ENCODE measurements around the gene ETDB. TPM values are rescaled to one million over a fixed set of nuclear protein-coding genes. Genes with fewer than 3 reads are reported as not detected.
"Not testable (repeated sequence)": the region's sequence is repeated elsewhere in the genome, so short reads cannot be mapped to it uniquely, and the experiment has no call there.

Gene ETDB
- total RNA-seq, 1 donor from 2014 or later: not detected

DNA sequence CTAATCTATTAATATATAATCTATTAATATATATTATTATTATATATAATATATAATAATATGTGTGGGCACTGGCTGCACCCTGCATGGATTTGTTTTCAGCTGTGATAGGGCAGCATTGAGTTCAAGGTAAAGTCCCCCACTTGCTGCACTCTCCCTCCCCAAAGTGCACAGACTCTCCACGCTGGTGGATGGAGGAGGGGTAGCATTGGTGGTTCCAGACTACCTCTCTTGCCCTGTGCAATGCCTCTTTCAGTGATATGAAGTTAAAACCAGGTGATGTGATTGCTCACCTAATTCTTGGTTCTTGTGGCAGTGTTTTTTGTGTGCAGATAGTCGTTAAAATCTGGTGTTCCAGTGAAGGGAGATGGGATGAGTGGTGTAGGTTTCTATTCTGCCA lies 4.3 kb downstream of the ETDB start:
- not testable (repeated sequence) for H4K20me1 ChIP-seq (ENCODE audit: insufficient read depth, low read length); H3K27me3 Mint-ChIP-seq (ENCODE audit: low read depth, unreplicated experiment); H3K4me2 ChIP-seq (ENCODE audit: low read length); H3K4me3 Mint-ChIP-seq (ENCODE audit: unreplicated experiment); H3K27ac Mint-ChIP-seq (ENCODE audit: unreplicated experiment); H3K79me2 ChIP-seq (ENCODE audit: insufficient read depth, low read length); DNase-seq (ENCODE audit: low read depth); H3K4me1 ChIP-seq (ENCODE audit: insufficient read depth, low read length); H3K36me3 ChIP-seq (ENCODE audit: insufficient read depth, low read length); H2AFZ ChIP-seq (ENCODE audit: low read depth, low read length); H3K4me1 Mint-ChIP-seq (ENCODE audit: low read depth, unreplicated experiment); H3K36me3 Mint-ChIP-seq (ENCODE audit: low read depth, unreplicated experiment); H3K9me3 ChIP-seq (ENCODE audit: insufficient read depth, low read depth, low read length); H3K27me3 ChIP-seq (ENCODE audit: insufficient read depth, low read length); H3K9me3 Mint-ChIP-seq (ENCODE audit: unreplicated experiment); H3K4me3 ChIP-seq (ENCODE audit: insufficient read depth, low read depth, low read length); H3K27ac ChIP-seq (ENCODE audit: low read depth, low read length); H3K9ac ChIP-seq (ENCODE audit: low read length)
- FAIRE-seq: peak; percentile 98

DNA sequence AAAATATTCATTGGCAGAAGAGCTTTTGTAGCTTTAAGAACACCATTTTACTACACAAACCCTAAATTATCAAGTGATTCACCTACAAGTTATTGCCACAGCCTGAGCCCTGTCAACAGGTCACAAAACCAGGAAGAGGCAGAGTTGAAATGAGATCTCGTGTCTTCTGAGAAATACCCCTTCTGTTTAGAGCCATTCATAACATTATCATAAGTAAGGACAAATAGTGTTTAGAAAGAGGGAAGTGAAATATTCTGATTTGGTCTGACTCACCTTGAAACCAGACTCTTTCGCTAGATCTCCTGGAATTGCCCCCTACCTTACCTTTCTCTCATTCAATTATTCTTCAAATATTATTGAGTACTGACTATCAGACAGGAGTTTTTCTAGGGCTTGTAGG lies 5.9 kb downstream of the ETDB start:
- H3K27me3 Mint-ChIP-seq (ENCODE audit: low read depth, unreplicated experiment): no peaks in the 10 kb centered on the region
- H3K4me3 Mint-ChIP-seq (ENCODE audit: unreplicated experiment): no peak overlapping the region
- H3K36me3 ChIP-seq (ENCODE audit: insufficient read depth, low read length): no peaks in the 10 kb centered on the region
- H3K4me1 Mint-ChIP-seq (ENCODE audit: low read depth, unreplicated experiment): no peaks in the 10 kb centered on the region
- no peak overlapping the region for H3K27ac ChIP-seq (ENCODE audit: low read depth, low read length)
- H3K9ac ChIP-seq (ENCODE audit: low read length): no peak overlapping the region
- H3K9me3 ChIP-seq (ENCODE audit: insufficient read depth, low read depth, low read length): no peaks in the 10 kb centered on the region
- H3K4me3 ChIP-seq (ENCODE audit: insufficient read depth, low read depth, low read length): no peak overlapping the region
- H3K4me1 ChIP-seq (ENCODE audit: insufficient read depth, low read length): no peaks in the 10 kb centered on the region
- no peaks in the 10 kb centered on the region for H3K36me3 Mint-ChIP-seq (ENCODE audit: low read depth, unreplicated experiment)
- no peak for TF ChIP-seq EZH2 (IDR thresholded peaks at IDR 0.05; ENCODE audit: insufficient read depth, low read length)
- TF ChIP-seq, protein P1, sequence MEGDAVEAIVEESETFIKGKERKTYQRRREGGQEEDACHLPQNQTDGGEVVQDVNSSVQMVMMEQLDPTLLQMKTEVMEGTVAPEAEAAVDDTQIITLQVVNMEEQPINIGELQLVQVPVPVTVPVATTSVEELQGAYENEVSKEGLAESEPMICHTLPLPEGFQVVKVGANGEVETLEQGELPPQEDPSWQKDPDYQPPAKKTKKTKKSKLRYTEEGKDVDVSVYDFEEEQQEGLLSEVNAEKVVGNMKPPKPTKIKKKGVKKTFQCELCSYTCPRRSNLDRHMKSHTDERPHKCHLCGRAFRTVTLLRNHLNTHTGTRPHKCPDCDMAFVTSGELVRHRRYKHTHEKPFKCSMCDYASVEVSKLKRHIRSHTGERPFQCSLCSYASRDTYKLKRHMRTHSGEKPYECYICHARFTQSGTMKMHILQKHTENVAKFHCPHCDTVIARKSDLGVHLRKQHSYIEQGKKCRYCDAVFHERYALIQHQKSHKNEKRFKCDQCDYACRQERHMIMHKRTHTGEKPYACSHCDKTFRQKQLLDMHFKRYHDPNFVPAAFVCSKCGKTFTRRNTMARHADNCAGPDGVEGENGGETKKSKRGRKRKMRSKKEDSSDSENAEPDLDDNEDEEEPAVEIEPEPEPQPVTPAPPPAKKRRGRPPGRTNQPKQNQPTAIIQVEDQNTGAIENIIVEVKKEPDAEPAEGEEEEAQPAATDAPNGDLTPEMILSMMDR (IDR thresholded peaks at IDR 0.05; ENCODE audit: insufficient read depth, low read depth, low read length): no peak
- H4K20me1 ChIP-seq (ENCODE audit: insufficient read depth, low read length): no peaks in the 10 kb centered on the region
- H3K27me3 ChIP-seq (ENCODE audit: insufficient read depth, low read length): no peaks in the 10 kb centered on the region
- H3K79me2 ChIP-seq (ENCODE audit: insufficient read depth, low read length): no peaks in the 10 kb centered on the region
- no peak overlapping the region for H3K4me2 ChIP-seq (ENCODE audit: low read length)
- H2AFZ ChIP-seq (ENCODE audit: low read depth, low read length): no peak overlapping the region
- no peak overlapping the region for H3K27ac Mint-ChIP-seq (ENCODE audit: unreplicated experiment)
- no peak for FAIRE-seq
- H3K9me3 Mint-ChIP-seq (ENCODE audit: unreplicated experiment): no peaks in the 10 kb centered on the region
- DNase-seq (ENCODE audit: low read depth): no peak

DNA sequence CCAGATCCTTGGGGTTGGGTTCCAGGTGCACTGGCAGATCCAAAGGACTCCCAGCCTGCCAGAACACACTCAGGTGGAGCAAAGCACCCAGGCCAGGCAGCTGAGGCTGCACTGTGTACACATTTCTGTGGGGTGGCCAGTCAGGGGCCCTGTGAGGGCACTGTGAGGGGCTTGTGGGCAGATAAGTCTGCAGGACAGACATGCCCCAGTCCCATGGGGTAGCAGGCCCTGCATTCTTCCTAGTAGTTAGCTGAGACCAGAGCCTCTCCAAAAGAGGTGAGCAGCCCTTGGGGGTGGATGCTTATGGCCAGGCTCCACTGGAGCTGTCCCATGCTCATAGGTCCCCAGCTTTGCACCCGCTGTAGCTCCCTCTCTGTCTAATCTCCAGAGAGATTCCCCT lies 7.6 kb downstream of the ETDB start:
- Histone ChIP-seq H3K36me3 (ENCODE audit: insufficient read depth, low read length) (no peaks in the 10 kb centered on the region), H3K27me3 (ENCODE audit: insufficient read depth, low read length) (no peaks in the 10 kb centered on the region), H3K27ac (ENCODE audit: low read depth, low read length) (no peak overlapping the region), H3K4me1 (ENCODE audit: insufficient read depth, low read length) (no peaks in the 10 kb centered on the region), H3K9me3 (ENCODE audit: insufficient read depth, low read depth, low read length) (no peaks in the 10 kb centered on the region), H3K4me3 (ENCODE audit: insufficient read depth, low read depth, low read length) (no peak overlapping the region), H4K20me1 (ENCODE audit: insufficient read depth, low read length) (no peaks in the 10 kb centered on the region), H3K4me2 (ENCODE audit: low read length) (no peak overlapping the region), H3K9ac (ENCODE audit: low read length) (no peak overlapping the region), H2AFZ (ENCODE audit: low read depth, low read length) (no peak overlapping the region), H3K79me2 (ENCODE audit: insufficient read depth, low read length) (no peaks in the 10 kb centered on the region)
- no peaks in the 10 kb centered on the region for H3K36me3 Mint-ChIP-seq (ENCODE audit: low read depth, unreplicated experiment)
- no peaks in the 10 kb centered on the region for H3K9me3 Mint-ChIP-seq (ENCODE audit: unreplicated experiment)
- DNase-seq (ENCODE audit: low read depth) (no peak), FAIRE-seq (no peak)
- no peak overlapping the region for H3K4me3 Mint-ChIP-seq (ENCODE audit: unreplicated experiment)
- no peaks in the 10 kb centered on the region for H3K4me1 Mint-ChIP-seq (ENCODE audit: low read depth, unreplicated experiment)
- peaks cover 9% of the 10 kb centered on the region for H3K27me3 Mint-ChIP-seq (ENCODE audit: low read depth, unreplicated experiment)
- TF ChIP-seq, protein P1 (IDR thresholded peaks at IDR 0.05; ENCODE audit: insufficient read depth, low read depth, low read length): no peak
- TF ChIP-seq EZH2 (IDR thresholded peaks at IDR 0.05; ENCODE audit: insufficient read depth, low read length): no peak
- no peak overlapping the region for H3K27ac Mint-ChIP-seq (ENCODE audit: unreplicated experiment)
